ENCODE data around the gene PFN2. TPM values are rescaled to one million over a fixed set of nuclear protein-coding genes. Genes with fewer than 3 reads are reported as not detected.
"Not testable (repeated sequence)": the region's sequence is repeated elsewhere in the genome, so short reads cannot be mapped to it uniquely, and the experiment has no call there.

PFN2 gene
- total RNA-seq, 1 donor from 2014 or later: 429 TPM

GRCh38 chr3:149990423-149990948 lies 19.8 kb upstream of the PFN2 start:
- H3K27me3 Mint-ChIP-seq (ENCODE audit: unreplicated experiment): no peaks in the 10 kb centered on the region
- H3K4me1 Mint-ChIP-seq (ENCODE audit: unreplicated experiment): peaks cover 34% of the 10 kb centered on the region
- no peak for DNase-seq (ENCODE audit: extremely low spot score, unreplicated experiment)

GRCh38 chr3:149989307-149989706 lies 18.6 kb upstream of the PFN2 start:
- H3K36me3 Mint-ChIP-seq (ENCODE audit: unreplicated experiment): peaks cover 4% of the 10 kb centered on the region
- no peak for TF ChIP-seq CTCF (IDR thresholded peaks at IDR 0.05)
- peak overlapping the region; percentile 54 for H3K27ac Mint-ChIP-seq (ENCODE audit: unreplicated experiment)
- peaks cover 6% of the 10 kb centered on the region for H3K9me3 Mint-ChIP-seq (ENCODE audit: unreplicated experiment)
- no peak overlapping the region for H3K4me3 Mint-ChIP-seq (ENCODE audit: unreplicated experiment)
- DNase-seq (ENCODE audit: extremely low spot score, unreplicated experiment): no peak
- no peaks in the 10 kb centered on the region for H3K27me3 Mint-ChIP-seq (ENCODE audit: unreplicated experiment)
- H3K4me1 Mint-ChIP-seq (ENCODE audit: unreplicated experiment): peaks cover 34% of the 10 kb centered on the region

More at GRCh38 chr3:149990423-149990948, 19.8 kb upstream of the PFN2 start:
- Mint-ChIP-seq H3K36me3 (ENCODE audit: unreplicated experiment) (peaks cover 13% of the 10 kb centered on the region), H3K9me3 (ENCODE audit: unreplicated experiment) (peaks cover 14% of the 10 kb centered on the region), H3K4me3 (ENCODE audit: unreplicated experiment) (no peak overlapping the region), H3K27ac (ENCODE audit: unreplicated experiment) (peak overlapping the region; percentile 54)
- no peak for TF ChIP-seq CTCF (IDR thresholded peaks at IDR 0.05)

GRCh38 chr3:149983628-149984027 lies 12.9 kb upstream of the PFN2 start:
- Mint-ChIP-seq H3K4me3 (ENCODE audit: unreplicated experiment) (no peak overlapping the region), H3K27ac (ENCODE audit: unreplicated experiment) (no peak overlapping the region), H3K4me1 (ENCODE audit: unreplicated experiment) (peaks cover 16% of the 10 kb centered on the region), H3K36me3 (ENCODE audit: unreplicated experiment) (no peaks in the 10 kb centered on the region), H3K9me3 (ENCODE audit: unreplicated experiment) (peaks cover 12% of the 10 kb centered on the region), H3K27me3 (ENCODE audit: unreplicated experiment) (no peaks in the 10 kb centered on the region)
- no peak for DNase-seq (ENCODE audit: extremely low spot score, unreplicated experiment)
- no peak for TF ChIP-seq CTCF (IDR thresholded peaks at IDR 0.05)

- H3K27me3 Mint-ChIP-seq (ENCODE audit: unreplicated experiment); H3K27ac Mint-ChIP-seq (ENCODE audit: unreplicated experiment); H3K36me3 Mint-ChIP-seq (ENCODE audit: unreplicated experiment); DNase-seq (ENCODE audit: extremely low spot score, unreplicated experiment); H3K4me3 Mint-ChIP-seq (ENCODE audit: unreplicated experiment): not testable (repeated sequence)
- Mint-ChIP-seq H3K9me3 (ENCODE audit: unreplicated experiment) (peaks cover 12% of the 10 kb centered on the region), H3K4me1 (ENCODE audit: unreplicated experiment) (peaks cover 17% of the 10 kb centered on the region)
Measured at GRCh38 chr3:149983053-149983452, 12.4 kb upstream of the PFN2 start.

- peaks cover 28% of the 10 kb centered on the region for H3K4me1 Mint-ChIP-seq (ENCODE audit: unreplicated experiment)
- H3K27me3 Mint-ChIP-seq (ENCODE audit: unreplicated experiment); H3K4me3 Mint-ChIP-seq (ENCODE audit: unreplicated experiment); H3K27ac Mint-ChIP-seq (ENCODE audit: unreplicated experiment); H3K36me3 Mint-ChIP-seq (ENCODE audit: unreplicated experiment); DNase-seq (ENCODE audit: extremely low spot score, unreplicated experiment): not testable (repeated sequence)
- H3K9me3 Mint-ChIP-seq (ENCODE audit: unreplicated experiment): peaks cover 12% of the 10 kb centered on the region
Measured at GRCh38 chr3:149981979-149982378, 11.3 kb upstream of the PFN2 start.

GRCh38 chr3:149977386-149977785 lies 6.7 kb upstream of the PFN2 start:
- peak overlapping the region; percentile 88 for H3K27ac Mint-ChIP-seq (ENCODE audit: unreplicated experiment)
- H3K27me3 Mint-ChIP-seq (ENCODE audit: unreplicated experiment): no peaks in the 10 kb centered on the region
- H3K4me1 Mint-ChIP-seq (ENCODE audit: unreplicated experiment): peaks cover 67% of the 10 kb centered on the region
- no peak for TF ChIP-seq CTCF (IDR thresholded peaks at IDR 0.05)
- peaks cover 20% of the 10 kb centered on the region for H3K9me3 Mint-ChIP-seq (ENCODE audit: unreplicated experiment)
- DNase-seq (ENCODE audit: extremely low spot score, unreplicated experiment): no peak
- H3K4me3 Mint-ChIP-seq (ENCODE audit: unreplicated experiment): peak overlapping the region; percentile 2
- peaks cover 11% of the 10 kb centered on the region for H3K36me3 Mint-ChIP-seq (ENCODE audit: unreplicated experiment)

Data from osteocyte (in vitro differentiated cells).